Choroid plexus epithelial cell (primary cell): ENCODE data around the gene PPME1.

Experiments
- DNase-seq: peaks from one replicate; pipeline ENCODE4 v3.0.0-alpha.2; 2010; ENCODE audit warnings: low read depth
- H3K4me3 ChIP-seq: 2 replicates; pipeline ENCODE4 v1.5.1; 2011; ENCODE audit warnings: low read depth, mild to moderate bottlenecking, control low read depth, low read length, moderate library complexity
- TF ChIP-seq, protein P1 (sequence below): conservative IDR thresholded peaks from 2 replicates; pipeline ENCODE4 v1.5.1; 2011; ENCODE audit warnings: low read depth, mild to moderate bottlenecking, control low read depth, inconsistent platforms, low read length, moderate library complexity

The PPME1 gene

DNA sequence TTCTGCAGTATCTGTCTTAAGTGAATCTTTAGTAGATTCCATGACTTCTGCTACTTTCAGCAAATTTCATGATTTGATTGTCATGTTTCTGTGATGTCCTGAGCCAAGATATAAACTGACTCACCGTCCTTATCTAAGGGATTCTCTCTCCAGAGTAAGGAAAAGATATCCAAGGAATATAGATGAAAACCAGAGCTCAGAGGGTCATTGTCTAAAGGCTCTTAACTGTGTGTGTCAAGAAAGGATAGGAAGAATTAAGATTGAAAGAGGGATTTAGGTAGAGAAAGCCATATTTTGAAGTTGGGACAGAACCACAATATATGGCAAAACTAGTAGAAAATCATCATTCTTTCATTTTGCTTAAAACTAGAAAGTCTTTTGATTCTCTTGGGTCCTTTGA is 50.7 kb downstream of the PPME1 start:
- TF ChIP-seq, protein P1, sequence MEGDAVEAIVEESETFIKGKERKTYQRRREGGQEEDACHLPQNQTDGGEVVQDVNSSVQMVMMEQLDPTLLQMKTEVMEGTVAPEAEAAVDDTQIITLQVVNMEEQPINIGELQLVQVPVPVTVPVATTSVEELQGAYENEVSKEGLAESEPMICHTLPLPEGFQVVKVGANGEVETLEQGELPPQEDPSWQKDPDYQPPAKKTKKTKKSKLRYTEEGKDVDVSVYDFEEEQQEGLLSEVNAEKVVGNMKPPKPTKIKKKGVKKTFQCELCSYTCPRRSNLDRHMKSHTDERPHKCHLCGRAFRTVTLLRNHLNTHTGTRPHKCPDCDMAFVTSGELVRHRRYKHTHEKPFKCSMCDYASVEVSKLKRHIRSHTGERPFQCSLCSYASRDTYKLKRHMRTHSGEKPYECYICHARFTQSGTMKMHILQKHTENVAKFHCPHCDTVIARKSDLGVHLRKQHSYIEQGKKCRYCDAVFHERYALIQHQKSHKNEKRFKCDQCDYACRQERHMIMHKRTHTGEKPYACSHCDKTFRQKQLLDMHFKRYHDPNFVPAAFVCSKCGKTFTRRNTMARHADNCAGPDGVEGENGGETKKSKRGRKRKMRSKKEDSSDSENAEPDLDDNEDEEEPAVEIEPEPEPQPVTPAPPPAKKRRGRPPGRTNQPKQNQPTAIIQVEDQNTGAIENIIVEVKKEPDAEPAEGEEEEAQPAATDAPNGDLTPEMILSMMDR = no peak
- DNase-seq = no peak

DNA sequence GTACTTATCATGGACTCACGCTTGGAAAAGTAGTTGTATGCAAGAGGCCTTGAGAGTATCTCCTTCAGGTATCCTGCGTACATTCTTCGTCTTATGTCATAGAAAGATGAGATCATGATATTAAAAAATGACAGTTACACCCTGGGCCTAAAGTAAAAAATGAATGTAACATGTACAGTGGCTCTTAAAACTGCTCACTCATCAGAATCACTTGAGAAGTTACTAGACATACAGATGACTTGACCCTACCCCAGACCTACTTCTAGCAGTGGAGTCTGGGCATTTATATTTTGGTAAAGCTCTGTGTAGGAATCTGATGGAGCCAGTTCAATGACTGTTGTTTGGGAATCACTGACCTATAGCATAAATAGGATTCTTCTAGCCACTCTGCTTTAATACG is 54.5 kb downstream of the PPME1 start:
- no peak overlapping the region for H3K4me3 ChIP-seq
- TF ChIP-seq, protein P1 = no peak
- no peak for DNase-seq

More for the DNA sequence above, 50.7 kb downstream of the PPME1 start:
- H3K4me3 ChIP-seq = no peak overlapping the region

DNA sequence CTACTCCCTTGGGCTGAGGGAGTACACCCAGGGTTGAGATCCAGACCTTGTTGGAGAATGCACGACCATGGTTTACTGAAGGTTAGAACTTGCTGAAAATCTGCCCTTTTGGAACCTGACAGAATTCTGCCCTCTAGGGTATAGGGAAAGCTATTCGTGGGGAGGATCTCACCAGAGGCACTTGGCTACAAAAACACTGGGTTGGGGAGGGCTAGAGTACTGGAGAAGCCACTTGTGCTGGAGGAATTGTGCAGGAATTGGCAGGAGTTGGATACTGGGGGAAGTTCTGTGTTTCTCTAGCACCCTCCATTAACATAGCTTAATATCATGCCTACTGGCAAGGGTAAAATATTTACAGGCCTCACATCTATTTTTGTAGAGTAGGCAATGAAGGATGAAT is 55.8 kb downstream of the PPME1 start:
- TF ChIP-seq, protein P1 = no peak
- DNase-seq = no peak
- no peak overlapping the region for H3K4me3 ChIP-seq

DNA sequence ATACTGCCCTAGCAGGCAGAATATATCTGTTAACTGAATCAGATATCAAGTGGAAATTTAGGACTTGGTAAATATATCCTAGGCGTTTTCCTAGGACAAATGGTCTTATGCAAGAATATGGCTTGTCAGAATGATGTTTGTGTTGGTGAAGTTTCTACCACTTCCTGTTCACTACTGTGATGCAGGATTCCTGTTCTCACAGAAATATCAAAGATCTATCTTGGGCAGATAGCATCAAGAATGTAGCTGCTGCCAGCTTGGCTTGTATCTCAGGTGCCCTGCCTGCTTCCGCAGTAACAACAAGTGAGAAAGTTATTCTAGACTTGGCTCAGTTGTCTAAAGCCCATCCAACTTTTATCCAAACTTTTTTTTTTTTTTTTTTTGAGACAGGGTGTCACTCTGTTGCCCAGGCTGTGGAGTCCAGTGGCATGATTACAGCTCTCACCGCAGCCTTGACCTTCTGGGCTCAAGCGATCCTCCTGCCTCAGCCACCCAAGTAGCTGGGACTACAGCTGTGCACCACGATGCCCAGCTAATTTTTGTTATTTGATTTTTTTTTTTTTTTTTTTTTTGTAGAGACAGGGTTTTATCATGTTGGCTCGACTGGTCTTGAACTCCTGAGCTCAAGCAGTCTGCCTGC is 61.3 kb downstream of the PPME1 start:
- TF ChIP-seq, protein P1 = no peak
- no peak overlapping the region for H3K4me3 ChIP-seq
- DNase-seq = peak; percentile 47

DNA sequence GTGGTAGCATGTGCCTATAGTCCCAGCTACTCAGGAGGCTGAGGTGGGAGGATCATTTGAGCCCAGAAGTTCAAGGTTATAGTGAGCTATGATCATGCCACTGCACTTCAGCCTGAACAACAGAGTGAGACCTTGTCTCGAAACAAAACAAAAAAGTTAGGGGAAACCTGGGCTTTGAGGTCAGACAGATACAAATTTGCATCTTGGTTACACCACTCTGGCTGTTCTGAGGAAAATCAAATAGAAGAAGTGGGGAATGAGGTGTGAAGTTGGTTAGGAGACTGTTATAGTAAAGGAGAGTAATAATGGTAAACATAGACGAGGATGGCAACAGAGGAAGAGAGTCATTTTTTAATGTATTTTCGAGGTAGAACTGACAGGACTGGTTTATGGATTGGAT is 62.6 kb downstream of the PPME1 start:
- DNase-seq = no peak
- H3K4me3 ChIP-seq = no peak overlapping the region
- TF ChIP-seq, protein P1 = no peak

DNA sequence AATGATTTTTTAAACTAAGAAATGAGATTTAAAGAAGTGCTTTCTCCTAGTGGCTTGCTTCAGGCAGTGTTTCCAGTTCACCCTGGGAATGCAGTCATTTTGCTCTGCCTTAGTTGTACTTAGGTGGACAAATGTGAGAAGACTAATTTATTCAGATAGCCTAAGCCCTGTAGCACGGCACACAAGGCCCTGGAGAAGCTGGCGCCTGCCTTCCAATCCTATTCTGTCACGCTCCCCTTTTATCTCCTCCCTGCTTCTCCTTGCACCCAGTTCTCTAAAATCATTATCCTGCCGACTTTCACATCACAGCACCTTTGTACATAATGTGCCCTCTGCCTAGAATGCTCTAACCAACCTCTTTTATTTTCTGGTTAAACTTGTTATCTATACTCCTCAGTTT is 64.0 kb downstream of the PPME1 start:
- no peak overlapping the region for H3K4me3 ChIP-seq
- no peak for DNase-seq
- TF ChIP-seq, protein P1 = no peak

DNA sequence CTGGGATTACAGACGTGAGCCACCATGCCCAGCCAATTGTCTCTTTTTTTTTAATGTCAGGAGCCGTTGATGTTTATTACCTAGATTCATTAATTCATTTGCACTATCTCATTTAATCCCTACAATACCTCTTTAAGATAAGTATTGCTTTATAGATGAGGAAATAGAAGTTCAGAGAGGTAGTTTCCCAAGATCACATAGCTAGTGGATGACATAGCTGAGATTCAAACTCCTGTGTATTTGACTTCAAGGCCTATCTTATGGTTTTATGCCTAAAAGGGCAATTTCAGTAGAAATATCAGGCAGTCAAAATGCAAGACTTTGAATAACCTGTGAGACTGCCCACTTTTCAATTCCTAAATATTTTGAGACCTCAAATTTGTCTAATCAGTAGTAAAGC is 66.5 kb downstream of the PPME1 start:
- TF ChIP-seq, protein P1 = no peak
- DNase-seq = peak; percentile 22
- H3K4me3 ChIP-seq = no peak overlapping the region
